Astrocyte (in vitro differentiated cells and primary cell): ENCODE data around the gene SHANK2.

Experiments used
- CTCF ChIP-seq: IDR thresholded peaks from 2 replicates; pipeline ENCODE4 v1.5.1; 2011; ENCODE audit warnings: low read depth, mild to moderate bottlenecking, inconsistent platforms, low read length, moderate library complexity; ENCODE audit not compliant: insufficient read depth
- EZH2 ChIP-seq: IDR thresholded peaks from 2 replicates; pipeline ENCODE4 v1.6.1; 2012; ENCODE audit warnings: mild to moderate bottlenecking, low read length, inconsistent platforms; ENCODE audit not compliant: insufficient read depth

DNA sequence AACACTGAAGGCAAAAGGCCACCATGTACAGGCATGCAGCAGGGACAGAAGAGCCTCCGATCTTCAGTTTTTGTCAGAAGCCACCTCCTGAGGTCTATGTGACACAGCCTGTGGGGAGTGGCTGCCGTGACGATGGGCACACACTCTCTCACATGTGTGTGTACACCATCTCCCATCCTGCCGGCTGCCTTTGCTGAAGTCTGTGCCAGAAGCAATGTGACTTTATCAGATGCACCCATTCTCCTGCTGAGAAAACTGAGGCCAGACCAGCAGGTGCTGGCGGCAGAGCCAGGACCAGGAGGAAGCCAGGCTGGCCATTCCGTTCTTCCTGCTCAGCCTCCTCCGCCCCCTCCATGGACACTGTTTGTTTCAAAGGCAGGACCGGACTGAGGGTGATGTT lies 16.7 kb downstream of the SHANK2 start:
- TF ChIP-seq CTCF, result no peak
- TF ChIP-seq EZH2, result no peak
